Neutrophil (primary cell): Measurements from ENCODE around the gene POLD4.

Experiments used
- H3K27ac ChIP-seq: fragments of 200-600 bp; sonication (generic); 2 replicates; pipeline ENCODE4 v1.5.1; 2016; ENCODE audit warnings: mild to moderate bottlenecking, moderate library complexity
- H3K27me3 ChIP-seq: fragments of 200-600 bp; sonication (generic); 2 replicates; pipeline ENCODE4 v1.6.0; 2016; ENCODE audit warnings: mild to moderate bottlenecking
- H3K36me3 ChIP-seq: fragments of 200-600 bp; sonication (generic); 2 replicates; pipeline ENCODE4 v1.5.1; 2017
- H3K4me1 ChIP-seq, 2 experiments: fragments of 200-600 bp in 1 of 2; sonication (generic) in 1 of 2; 1 replicate in 1 of 2; 2 replicates in 1 of 2; pipeline versions ENCODE4 v1.5.1 to v1.6.1; 2013 to 2016; ENCODE audit warnings: low read depth in 1 of 2, low read length in 1 of 2, mild to moderate bottlenecking in 1 of 2, moderate library complexity in 1 of 2; ENCODE audit not compliant: control insufficient read depth in 1 of 2, insufficient read depth in 1 of 2
- H3K4me3 ChIP-seq, 2 experiments: fragments of 200-600 bp in 1 of 2; sonication (generic) in 1 of 2; 1 replicate in 1 of 2; 2 replicates in 1 of 2; pipeline ENCODE4 v1.5.1; 2013 to 2016; ENCODE audit warnings: low read depth in 1 of 2, low read length in 1 of 2, mild to moderate bottlenecking in 1 of 2, moderate library complexity in 1 of 2
- H3K9me3 ChIP-seq: fragments of 200-600 bp; sonication (generic); 2 replicates; pipeline ENCODE4 v1.5.1; 2016
- CTCF ChIP-seq: fragments of 200-600 bp; sonication (generic); IDR thresholded peaks from 2 replicates; pipeline ENCODE4 v1.5.1; 2016; ENCODE audit warnings: antibody characterized with exemption

Gene POLD4

GRCh38 chr11:67384851-67385366, 31.6 kb upstream of the POLD4 start:
- H3K27me3 ChIP-seq = peaks cover 4% of the 10 kb centered on the region
- H3K9me3 ChIP-seq = no peaks in the 10 kb centered on the region
- TF ChIP-seq CTCF = no peak
- H3K4me3 ChIP-seq = no peak overlapping the region
- H3K27ac ChIP-seq = no peak overlapping the region
- no peaks in the 10 kb centered on the region for H3K36me3 ChIP-seq
- peaks cover 26 to 32% of the 10 kb centered on the region in 2 experiments for H3K4me1 ChIP-seq

GRCh38 chr11:67382276-67383136, 29.2 kb upstream of the POLD4 start:
- TF ChIP-seq CTCF = peak; percentile 97
- H3K36me3 ChIP-seq = no peaks in the 10 kb centered on the region
- H3K27ac ChIP-seq = peak overlapping the region; percentile 84
- H3K4me1 ChIP-seq = peaks cover 41% of the 10 kb centered on the region in 2 experiments
- peak overlapping the region in 1 of 2 experiments; percentile 10 for H3K4me3 ChIP-seq
- H3K27me3 ChIP-seq = peaks cover 4% of the 10 kb centered on the region
- H3K9me3 ChIP-seq = no peaks in the 10 kb centered on the region

GRCh38 chr11:67381244-67381972, 28.1 kb upstream of the POLD4 start:
- Histone ChIP-seq H3K27ac (peak overlapping the region; percentile 84), H3K27me3 (no peaks in the 10 kb centered on the region), H3K36me3 (no peaks in the 10 kb centered on the region), H3K4me1 (peaks cover 36 to 41% of the 10 kb centered on the region in 2 experiments), H3K4me3 (peak overlapping the region; percentile 44 to 51), H3K9me3 (no peaks in the 10 kb centered on the region)
- peak; percentile 25 for TF ChIP-seq CTCF

GRCh38 chr11:67379061-67380058, 26.0 kb upstream of the POLD4 start:
- Histone ChIP-seq H3K27me3 (peaks cover 12% of the 10 kb centered on the region), H3K9me3 (no peaks in the 10 kb centered on the region), H3K4me3 (no peak overlapping the region), H3K36me3 (no peaks in the 10 kb centered on the region), H3K27ac (no peak overlapping the region), H3K4me1 (peaks cover 42 to 47% of the 10 kb centered on the region in 2 experiments)
- no peak for TF ChIP-seq CTCF

GRCh38 chr11:67378544-67378943, 25.2 kb upstream of the POLD4 start:
- peaks cover 48 to 55% of the 10 kb centered on the region in 2 experiments for H3K4me1 ChIP-seq
- no peaks in the 10 kb centered on the region for H3K9me3 ChIP-seq
- no peaks in the 10 kb centered on the region for H3K36me3 ChIP-seq
- no peak overlapping the region for H3K27ac ChIP-seq
- no peak for TF ChIP-seq CTCF
- H3K27me3 ChIP-seq = peaks cover 12% of the 10 kb centered on the region
- H3K4me3 ChIP-seq = no peak overlapping the region
